H1 (cell line): Measurements from ENCODE around the gene MMP21. TPM values are rescaled to one million over a fixed set of nuclear protein-coding genes. Genes with fewer than 3 reads are reported as not detected.

Experiments used
- BRCA1 ChIP-seq: IDR thresholded peaks from 2 replicates; pipeline ENCODE4 v1.6.1; 2012; ENCODE audit warnings: low read depth, low read length, improper control_type of control experiment
- CEBPB ChIP-seq: IDR thresholded peaks from 2 replicates; pipeline ENCODE4 v1.6.1; 2012; ENCODE audit warnings: low read depth, low read length
- CHD1 ChIP-seq: IDR thresholded peaks from 2 replicates; pipeline ENCODE4 v1.6.1; 2012; ENCODE audit warnings: low read depth, low read length, improper control_type of control experiment
- CTBP2 ChIP-seq: IDR thresholded peaks from 2 replicates; pipeline ENCODE4 v1.7.0; 2011; ENCODE audit warnings: borderline replicate concordance, mild to moderate bottlenecking, moderate library complexity, mixed read lengths, low read length; ENCODE audit not compliant: insufficient read depth, insufficient read length
- CTCF ChIP-seq, 3 experiments: IDR thresholded peaks; 1 replicate in 2 of 3; 2 replicates in 1 of 3; pipeline versions ENCODE4 v1.5.1 to v1.6.1; 2011; ENCODE audit warnings: low read length in 3 of 3, mild to moderate bottlenecking in 3 of 3, inconsistent platforms in 2 of 3, low read depth in 1 of 3, moderate library complexity in 1 of 3; ENCODE audit not compliant: insufficient read depth in 1 of 3; ENCODE audit errors: control extremely low read depth in 1 of 3
- EGR1 ChIP-seq: IDR thresholded peaks from 2 replicates; pipeline ENCODE4 v1.6.1; 2011; ENCODE audit warnings: low read depth, low read length, borderline replicate concordance
- EP300 ChIP-seq, 2 experiments: IDR thresholded peaks; 1 replicate in 1 of 2; 2 replicates in 1 of 2; pipeline ENCODE4 v1.6.1; 2011 to 2012; ENCODE audit warnings: low read depth in 2 of 2, low read length in 2 of 2, mild to moderate bottlenecking in 2 of 2, borderline replicate concordance in 1 of 2, inconsistent platforms in 1 of 2, moderate library complexity in 1 of 2
- GABPA ChIP-seq: IDR thresholded peaks from 2 replicates; pipeline ENCODE4 v1.6.1; 2011; ENCODE audit warnings: mild to moderate bottlenecking, low read length, moderate library complexity, borderline replicate concordance; ENCODE audit not compliant: insufficient read depth
- HDAC6 ChIP-seq: IDR thresholded peaks from one replicate; pipeline ENCODE4 v1.7.1; 2012; ENCODE audit warnings: low read depth, mild to moderate bottlenecking, inconsistent platforms, low read length, moderate library complexity
- JUND ChIP-seq: IDR thresholded peaks from 2 replicates; pipeline ENCODE4 v1.6.1; 2011; ENCODE audit warnings: mild to moderate bottlenecking, improper control_type of control experiment, low read length
- KDM1A ChIP-seq: fragments of 200-600, 300-600 bp; sonication (generic); IDR thresholded peaks from 2 replicates; pipeline ENCODE4 v1.7.1; 2016; ENCODE audit warnings: mild to moderate bottlenecking, low read length, borderline replicate concordance
- KDM4A ChIP-seq: IDR thresholded peaks from one replicate; pipeline ENCODE4 v1.7.1; 2012; ENCODE audit warnings: low read depth, mild to moderate bottlenecking, moderate library complexity, low read length, inconsistent platforms; ENCODE audit not compliant: severe bottlenecking
- NANOG ChIP-seq: IDR thresholded peaks from 2 replicates; pipeline ENCODE4 v1.6.1; 2011; ENCODE audit warnings: low read length, low read depth, mild to moderate bottlenecking, inconsistent platforms; ENCODE audit not compliant: insufficient read depth, poor library complexity, severe bottlenecking
- PHF8 ChIP-seq: fragments of 200-600 bp; sonication (generic); conservative IDR thresholded peaks from 2 replicates; pipeline ENCODE4 v1.7.1; 2012; ENCODE audit warnings: low read depth, mild to moderate bottlenecking, inconsistent platforms, low read length, moderate library complexity
- POLR2AphosphoS5 ChIP-seq: IDR thresholded peaks from 2 replicates; pipeline ENCODE4 v1.6.1; 2011; ENCODE audit warnings: low read depth, low read length
- RAD21 ChIP-seq, 2 experiments: IDR thresholded peaks in 1 of 2; conservative IDR thresholded peaks in 1 of 2; 2 replicates each; pipeline ENCODE4 v1.6.1; 2011; ENCODE audit warnings: low read depth in 2 of 2, low read length in 2 of 2, improper control_type of control experiment in 1 of 2, inconsistent platforms in 1 of 2, mild to moderate bottlenecking in 1 of 2, moderate library complexity in 1 of 2
- SIRT6 ChIP-seq: IDR thresholded peaks from one replicate; pipeline ENCODE4 v1.7.1; 2012; ENCODE audit warnings: low read length, inconsistent platforms
- SRF ChIP-seq: IDR thresholded peaks from 2 replicates; pipeline ENCODE4 v1.6.1; 2011; ENCODE audit warnings: mild to moderate bottlenecking, low read depth, low read length, moderate library complexity
- SUZ12 ChIP-seq: fragments of 200-600 bp; sonication (generic); IDR thresholded peaks from 2 replicates; pipeline ENCODE4 v1.6.1; 2012; ENCODE audit warnings: mild to moderate bottlenecking, inconsistent platforms, low read length, moderate library complexity, mixed read lengths
- TCF12 ChIP-seq: IDR thresholded peaks from 2 replicates; pipeline ENCODE4 v1.6.1; 2011; ENCODE audit warnings: low read depth, mild to moderate bottlenecking, low read length
- YY1 ChIP-seq: IDR thresholded peaks from 2 replicates; pipeline ENCODE4 v1.6.1; 2011; ENCODE audit warnings: low read depth, mild to moderate bottlenecking, low read length
- polyA plus RNA-seq, 7 experiments: library from polyadenylated mRNA; depleted of rRNA in 3 of 7; stranded (reverse) in 5 of 7; unstranded in 2 of 7; fragments of >200 nt in 5 of 7; fragments of 200-250 nt in 2 of 7; gene quantifications; 1 replicate in 5 of 7; 2 replicates in 1 of 7; 4 replicates in 1 of 7; pipeline versions ENCODE4 v1.2.1 to v1.2.3, GENCODE V29; 2011 to 2013; ENCODE audit warnings: missing spikeins in 2 of 7, mixed read lengths in 2 of 7
- total RNA-seq: library from RNA; stranded (reverse); fragmentation: NEBNext Ultra II Directional; extraction: Animal tissue kit (Norgen Biotek cat#: 25700); gene quantifications from 2 replicates; pipeline ENCODE4 v1.2.1, GENCODE V29; 2021

MMP21 gene
- total and polyA plus RNA-seq, 2 of the 8 experiments (the other 6 are each of a cell fraction or from before 2014, with no cell fraction given) = not detected

- TF ChIP-seq JUND (peak; percentile 98), SRF (no peak), EGR1 (peak; percentile 91), PHF8 (peak; percentile 80), SIRT6 (no peak), NANOG (no peak), KDM1A (no peak), CTCF (IDR thresholded peaks at IDR 0.05; ENCODE audit: control extremely low read depth in 1 of 3, insufficient read depth in 1 of 3, low read depth in 1 of 3, low read length in 3 of 3) (no peak), HDAC6 (no peak), CHD1 (peak; percentile 98), POLR2AphosphoS5 (peak; percentile 77; the same call in 1 of the 2 replicates), GABPA (no peak), CTBP2 (no peak), YY1 (peak; percentile 93), SUZ12 (no peak), TCF12 (no peak), EP300 (IDR thresholded peaks at IDR 0.05; ENCODE audit: borderline replicate concordance in 1 of 2, low read depth in 2 of 2, low read length in 2 of 2) (peak in 1 of 2 experiments; percentile 100; a peak in 2 of 3 replicates), KDM4A (peak; percentile 91), CEBPB (no peak), BRCA1 (peak; percentile 59; the same call in 1 of the 2 replicates), RAD21 (IDR thresholded peaks at IDR 0.05 in 1 of 2, conservative IDR thresholded peaks at IDR 0.05 in 1 of 2; ENCODE audit: low read depth in 2 of 2, low read length in 2 of 2) (no peak)
Measured at GRCh38 chr10:125822878-125823662, 47.4 kb upstream of the MMP21 start, which contains the start of the genes BCCIP and UROS (continued).
